PC-9 (cell line): Measurements from ENCODE around the gene WDR12. TPM values are rescaled to one million over a fixed set of nuclear protein-coding genes. Genes with fewer than 3 reads are reported as not detected.

ENCODE experiments used
- BruUV-seq: library from RNA; stranded (reverse); fragments of 400-500 nt; replicated peaks from 2 replicates; lab custom pipeline; 2021; lab: Mats Ljungman, UMichigan
- CTCF ChIA-PET: fragments of 300-600 bp; sonication (Branson Sonifier 250); formaldehyde crosslinking; loops from one replicate; lab custom pipeline; 2022; ENCODE audit warnings: antibody characterized with exemption; lab: Charles Lee
- POLR2A ChIA-PET: fragments of 300-600 bp; sonication (Branson Sonifier 250); formaldehyde crosslinking; loops from one replicate; lab custom pipeline; 2022; ENCODE audit warnings: antibody characterized with exemption; ENCODE audit not compliant: unreplicated experiment; lab: Charles Lee
- DNase-seq, 2 experiments: peaks; one replicate each; pipeline versions ENCODE4 v3.0.0 to v3.0.0-alpha.2; 2015 to 2022; ENCODE audit warnings: mixed read lengths in 1 of 2
- H2AFZ ChIP-seq: fragments of 200-600 bp; sonication (generic); 2 replicates; pipeline ENCODE4 v1.8.1; 2017; ENCODE audit warnings: antibody characterized with exemption
- H3F3A ChIP-seq: fragments of 200-600 bp; sonication (generic); 2 replicates; pipeline ENCODE4 v1.8.1; 2017; ENCODE audit warnings: antibody characterized with exemption, mild to moderate bottlenecking, low read depth; ENCODE audit not compliant: insufficient read depth
- H3K27ac ChIP-seq: fragments of 200-600 bp; sonication (generic); 2 replicates; pipeline ENCODE4 v1.6.1; 2016; ENCODE audit warnings: mixed run types
- H3K27me3 ChIP-seq: fragments of 200-600 bp; sonication (generic); 2 replicates; pipeline ENCODE4 v1.6.1; 2016; ENCODE audit warnings: low read depth, mixed run types; ENCODE audit not compliant: insufficient read depth
- H3K36me3 ChIP-seq: fragments of 200-600 bp; sonication (generic); 2 replicates; pipeline ENCODE4 v1.6.1; 2016; ENCODE audit warnings: low read depth, mixed run types
- H3K4me1 ChIP-seq: fragments of 200-600 bp; sonication (generic); replicated peaks from 2 replicates; pipeline ENCODE4 v1.6.1; 2016; ENCODE audit warnings: mixed run types; ENCODE audit not compliant: insufficient read depth
- H3K4me2 ChIP-seq: fragments of 200-600 bp; sonication (generic); 2 replicates; pipeline ENCODE4 v1.6.1; 2017; ENCODE audit warnings: mixed run types
- H3K4me3 ChIP-seq: fragments of 200-600 bp; sonication (generic); 2 replicates; pipeline ENCODE4 v1.6.1; 2016; ENCODE audit warnings: mixed run types
- H3K79me2 ChIP-seq: fragments of 200-600 bp; sonication (generic); 2 replicates; pipeline ENCODE4 v1.6.1; 2017; ENCODE audit warnings: low read depth, mixed run types
- H3K9me2 ChIP-seq: fragments of 200-600 bp; sonication (generic); 2 replicates; pipeline ENCODE4 v1.8.1; 2017; ENCODE audit warnings: mild to moderate bottlenecking; ENCODE audit not compliant: insufficient read depth
- H3K9me3 ChIP-seq: fragments of 200-600 bp; sonication (generic); 2 replicates; pipeline ENCODE4 v1.8.1; 2016; ENCODE audit warnings: low read depth; ENCODE audit not compliant: insufficient read depth
- H4K20me1 ChIP-seq: fragments of 200-600 bp; sonication (generic); 2 replicates; pipeline ENCODE4 v1.8.1; 2017; ENCODE audit not compliant: insufficient read depth
- CTCF ChIP-seq: fragments of 200-600 bp; sonication (generic); conservative IDR thresholded peaks from 2 replicates; pipeline ENCODE4 v1.6.1; 2017; ENCODE audit warnings: mixed run types, antibody characterized with exemption, mild to moderate bottlenecking, moderate library complexity
- EZH2 ChIP-seq: fragments of 200-600 bp; sonication (generic); IDR thresholded peaks from 2 replicates; pipeline ENCODE4 v1.8.0; 2017; ENCODE audit warnings: antibody characterized with exemption, low read depth
- intact Hi-C: fragments of 100-400 bp; cut with micrococcal nuclease; formaldehyde crosslinking; loops from one replicate; pipeline ENCODE4 v1.10.0; 2022; ENCODE audit not compliant: unreplicated experiment
- total RNA-seq: library from RNA; stranded (reverse); gene quantifications from 2 replicates; pipeline ENCODE4 v1.2.3, GENCODE V29; 2021

Gene WDR12
- total RNA-seq, 1 experiment from 2014 or later = 45.3 TPM

DNA sequence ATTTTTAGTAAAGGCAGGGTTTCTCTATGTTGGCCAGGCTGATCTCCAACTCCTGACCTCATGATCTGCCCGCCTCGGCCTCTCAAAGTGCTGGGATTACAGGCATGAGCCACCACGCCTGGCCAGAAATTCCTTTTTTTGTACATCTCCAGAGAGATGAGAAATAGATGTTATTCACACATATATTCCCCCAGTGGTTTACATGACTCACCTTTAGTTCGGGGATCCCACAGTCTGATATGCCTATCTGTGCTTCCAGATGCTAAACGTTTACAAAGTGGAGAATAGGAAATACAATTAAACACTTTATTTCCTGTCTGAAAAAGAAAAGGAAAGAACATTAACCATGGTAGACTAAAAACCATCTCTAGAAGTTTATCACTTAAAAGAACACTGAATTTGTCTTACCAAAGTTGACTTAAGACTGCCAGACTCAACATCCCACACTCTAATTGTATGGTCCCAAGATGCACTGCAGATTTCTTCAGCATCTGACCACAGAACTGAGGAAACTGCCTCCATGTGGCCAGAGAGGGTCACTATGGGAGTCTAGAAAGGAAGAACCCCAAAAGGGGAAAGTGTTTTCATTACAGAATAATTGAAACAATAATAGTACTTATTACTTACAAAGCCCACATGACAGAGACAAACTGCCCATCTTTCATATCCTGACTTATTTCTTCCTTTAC is 27.3 kb downstream of the WDR12 start:
- Histone ChIP-seq H3F3A (no peaks in the 10 kb centered on the region), H3K27ac (no peak overlapping the region), H3K9me2 (no peaks in the 10 kb centered on the region), H2AFZ (no peak overlapping the region), H3K79me2 (no peaks in the 10 kb centered on the region), H3K4me2 (no peak overlapping the region), H3K27me3 (no peaks in the 10 kb centered on the region), H4K20me1 (no peaks in the 10 kb centered on the region), H3K9me3 (no peaks in the 10 kb centered on the region), H3K4me3 (no peak overlapping the region), H3K36me3 (no peaks in the 10 kb centered on the region), H3K4me1 (no peaks in the 10 kb centered on the region)
- intact Hi-C loops = no loop called here
- no peak for DNase-seq
- ChIA-PET POLR2A (no interaction called here), CTCF (no interaction called here)
- no TSS peak for BruUV-seq
- TF ChIP-seq EZH2 (no peak), CTCF (no peak)

- POLR2A ChIA-PET = no interaction called here
- H3K4me2 ChIP-seq = no peak overlapping the region
- no peaks in the 10 kb centered on the region for H3K9me2 ChIP-seq
- H3F3A ChIP-seq = no peaks in the 10 kb centered on the region
- no peak overlapping the region for H3K4me3 ChIP-seq
- no peak for DNase-seq
- H3K27me3 ChIP-seq = no peaks in the 10 kb centered on the region
- H3K9me3 ChIP-seq = no peaks in the 10 kb centered on the region
- H2AFZ ChIP-seq = no peak overlapping the region
- H3K4me1 ChIP-seq = no peaks in the 10 kb centered on the region
- H4K20me1 ChIP-seq = no peaks in the 10 kb centered on the region
- intact Hi-C loops = no loop called here
- no peaks in the 10 kb centered on the region for H3K36me3 ChIP-seq
- no TSS peak for BruUV-seq
- no peak for TF ChIP-seq EZH2
- TF ChIP-seq CTCF = no peak
- H3K79me2 ChIP-seq = no peaks in the 10 kb centered on the region
- no peak overlapping the region for H3K27ac ChIP-seq
- CTCF ChIA-PET = no interaction called here
Measured at GRCh38 chr2:202881570-202881969, 29.9 kb downstream of the WDR12 start.

DNA sequence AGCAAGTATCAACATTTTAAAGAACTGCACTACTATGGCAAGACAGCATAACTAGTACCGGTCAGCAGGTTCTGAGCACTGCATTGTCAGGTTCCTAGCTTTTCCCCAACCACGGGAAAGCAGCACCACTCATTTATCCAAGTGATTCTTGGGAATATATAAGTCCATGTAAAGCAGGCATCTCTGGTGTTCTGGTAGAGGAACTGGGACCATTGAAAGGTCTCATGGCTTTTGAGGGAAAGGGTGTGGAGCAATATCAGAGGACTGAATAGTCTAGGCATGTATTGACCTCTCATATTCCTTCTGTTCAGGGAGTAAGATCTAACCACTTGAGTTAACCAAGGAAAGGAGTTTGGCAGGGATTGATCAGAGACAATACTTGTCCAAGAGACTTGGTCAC is 33.8 kb downstream of the WDR12 start:
- Histone ChIP-seq H3K9me3 (no peaks in the 10 kb centered on the region), H3F3A (no peaks in the 10 kb centered on the region; the same call in 1 of the 2 replicates), H3K9me2 (no peaks in the 10 kb centered on the region), H3K27ac (no peak overlapping the region), H3K36me3 (no peaks in the 10 kb centered on the region), H2AFZ (no peak overlapping the region), H3K79me2 (no peaks in the 10 kb centered on the region), H3K4me2 (no peak overlapping the region), H3K4me1 (no peaks in the 10 kb centered on the region), H3K4me3 (no peak overlapping the region), H4K20me1 (no peaks in the 10 kb centered on the region), H3K27me3 (no peaks in the 10 kb centered on the region)
- POLR2A ChIA-PET = no interaction called here
- no peak for DNase-seq
- CTCF ChIA-PET = no interaction called here
- TF ChIP-seq EZH2 (no peak), CTCF (no peak)
- BruUV-seq = no TSS peak
- intact Hi-C loops = no loop called here
